ENCODE results near the gene OR12D2. TPM values are rescaled to one million over a fixed set of nuclear protein-coding genes. Genes with fewer than 3 reads are reported as not detected.
"Not testable (repeated sequence)": the region's sequence is repeated elsewhere in the genome, so short reads cannot be mapped to it uniquely, and the experiment has no call there.

The OR12D2 gene
- total RNA-seq, 4 donors from 2014 or later, result not detected

DNA sequence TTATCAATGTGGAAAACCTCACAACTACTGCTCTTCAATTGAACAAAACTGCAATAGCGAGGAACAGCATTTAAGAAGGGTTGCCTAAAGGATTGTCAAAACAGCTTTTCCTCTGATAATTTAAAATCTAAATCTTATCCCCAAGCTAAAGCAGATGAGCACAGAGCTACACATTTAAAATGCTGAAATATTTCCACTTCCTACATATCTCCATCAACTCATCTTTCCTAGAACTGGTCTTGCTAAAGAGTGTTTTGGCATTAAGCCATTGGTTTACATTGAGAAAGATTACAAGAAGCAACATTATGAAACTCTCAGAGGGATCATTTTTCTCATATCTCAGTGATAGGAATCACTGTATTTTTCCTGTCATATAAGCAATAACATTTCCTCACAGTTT, 47.3 kb downstream of the OR12D2 start:
- H3K36me3 ChIP-seq, result no peaks in the 10 kb centered on the region
- no peaks in the 10 kb centered on the region for H3K4me1 ChIP-seq
- no peak overlapping the region for H3K27ac ChIP-seq
- H3K9me3 ChIP-seq, result no peaks in the 10 kb centered on the region
- no peak overlapping the region for H3K4me3 ChIP-seq
- H3K27me3 ChIP-seq, result no peaks in the 10 kb centered on the region
- TF ChIP-seq POLR2A (IDR thresholded peaks at IDR 0.05), result no peak
- TF ChIP-seq CTCF (IDR thresholded peaks at IDR 0.05), result no peak
- DNase-seq, result no peak

DNA sequence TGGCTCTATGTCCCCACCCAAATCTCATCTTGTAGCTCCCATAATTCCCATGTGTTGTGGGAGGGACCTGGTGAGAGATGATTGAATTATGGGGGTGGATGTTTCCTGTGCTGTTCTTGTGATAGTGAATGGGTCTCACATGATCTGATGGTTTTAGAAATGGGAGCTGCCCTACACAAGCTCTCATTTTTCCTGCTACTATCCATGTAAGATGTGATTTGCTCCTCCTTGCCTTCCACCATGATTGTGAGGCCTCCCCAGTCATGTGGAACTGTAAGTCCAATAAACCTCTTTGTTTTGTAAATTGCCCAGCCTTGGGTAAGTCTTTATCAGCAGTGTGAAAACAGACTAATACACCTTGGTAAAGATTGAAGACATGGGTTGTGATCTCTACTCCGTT, 48.6 kb downstream of the OR12D2 start:
- H3K27ac ChIP-seq, H3K36me3 ChIP-seq, H3K4me1 ChIP-seq, DNase-seq, H3K4me3 ChIP-seq, H3K9me3 ChIP-seq, H3K27me3 ChIP-seq: not testable (repeated sequence)

Other genes with a start within 250 kb of the OR12D2 start
- not detected for gene OR2J2, start 224.7 kb upstream of the OR12D2 start, total RNA-seq
- gene OR14J1, start 93.9 kb upstream of the OR12D2 start, total RNA-seq, result not detected
- not detected for gene OR5V1, start 26.8 kb upstream of the OR12D2 start, total RNA-seq
- not detected for gene OR12D3, start 20.3 kb upstream of the OR12D2 start, total RNA-seq
- gene OR12D1, start 19.3 kb downstream of the OR12D2 start, total RNA-seq, result not detected
- gene OR10C1, start 43.7 kb downstream of the OR12D2 start, total RNA-seq, result not detected
- gene OR11A1, start 61.4 kb downstream of the OR12D2 start, total RNA-seq, result not detected
- not detected for gene OR2H1, start 61.5 kb downstream of the OR12D2 start, total RNA-seq
- gene MAS1L, start 92.3 kb downstream of the OR12D2 start, total RNA-seq, result under 1 TPM in 1 of 4 donors, not detected in 3; 0.94 TPM
- 10 to 100 TPM in 1 of 4 donors, 1 to 10 TPM in 3; 1.6 to 24.8 (median 2.0) TPM for gene UBD, start 164.1 kb downstream of the OR12D2 start, total RNA-seq
- not detected for gene OR2H2, start 189.5 kb downstream of the OR12D2 start, total RNA-seq
- 10 to 100 TPM in 3 of 4 donors, 1 to 10 TPM in 1; 4.7 to 92.4 (median 16.9) TPM for gene GABBR1, start 237.6 kb downstream of the OR12D2 start, total RNA-seq

Data from Peyer's patch (tissue), 4 donors.